H1 (cell line): ENCODE data around the gene ST6GALNAC2. TPM values are rescaled to one million over a fixed set of nuclear protein-coding genes. Genes with fewer than 3 reads are reported as not detected.

ENCODE experiments used
- SRF ChIP-seq: IDR thresholded peaks from 2 replicates; pipeline ENCODE4 v1.6.1; 2011; ENCODE audit warnings: mild to moderate bottlenecking, low read depth, low read length, moderate library complexity
- TAF7 ChIP-seq: optimal IDR thresholded peaks from 2 replicates; pipeline ENCODE3; 2011; ENCODE audit warnings: low read depth, mild to moderate bottlenecking, inconsistent platforms, low read length, moderate library complexity, borderline replicate concordance
- ZNF274 ChIP-seq: IDR thresholded peaks from 2 replicates; pipeline ENCODE4 v1.7.0; 2012; ENCODE audit warnings: low read length, borderline replicate concordance; ENCODE audit errors: extremely low read depth
- polyA plus RNA-seq, 7 experiments: library from polyadenylated mRNA; depleted of rRNA in 3 of 7; stranded (reverse) in 5 of 7; unstranded in 2 of 7; fragments of >200 nt in 5 of 7; fragments of 200-250 nt in 2 of 7; gene quantifications; 1 replicate in 5 of 7; 2 replicates in 1 of 7; 4 replicates in 1 of 7; pipeline versions ENCODE4 v1.2.1 to v1.2.3, GENCODE V29; 2011 to 2013; ENCODE audit warnings: missing spikeins in 2 of 7, mixed read lengths in 2 of 7
- total RNA-seq: library from RNA; stranded (reverse); fragmentation: NEBNext Ultra II Directional; extraction: Animal tissue kit (Norgen Biotek cat#: 25700); gene quantifications from 2 replicates; pipeline ENCODE4 v1.2.1, GENCODE V29; 2021

The ST6GALNAC2 gene
- total and polyA plus RNA-seq, 2 of the 8 experiments (the other 6 are each of a cell fraction or from before 2014, with no cell fraction given) = 0.09 TPM; not detected in 1

GRCh38 chr17:76528528-76529223 lies 57.0 kb downstream of the ST6GALNAC2 start (continued):
- TF ChIP-seq ZNF274 (no peak), SRF (no peak), TAF7 (no peak)
